KMS-11 (cell line): Measurements from ENCODE around the gene EDN3.

Experiments used
- H2AFZ ChIP-seq: fragments of 200-600 bp; sonication (generic); 2 replicates; pipeline ENCODE4 v1.6.1; 2016; ENCODE audit warnings: antibody characterized with exemption, mixed run types, low read depth
- H3K27ac ChIP-seq: fragments of 200-600 bp; sonication (generic); 2 replicates; pipeline ENCODE4 v1.6.1; 2016; ENCODE audit warnings: mild to moderate bottlenecking, mixed run types
- H3K27me3 ChIP-seq: fragments of 200-600 bp; sonication (generic); 2 replicates; pipeline ENCODE4 v1.6.1; 2017; ENCODE audit warnings: mild to moderate bottlenecking, low read depth, mixed run types, moderate library complexity; ENCODE audit not compliant: insufficient read depth
- H3K36me3 ChIP-seq: fragments of 200-600 bp; sonication (generic); 2 replicates; pipeline ENCODE4 v1.6.1; 2017; ENCODE audit warnings: mild to moderate bottlenecking, mixed run types; ENCODE audit not compliant: insufficient read depth
- H3K4me1 ChIP-seq: fragments of 200-600 bp; sonication (generic); 2 replicates; pipeline ENCODE4 v1.6.1; 2016; ENCODE audit warnings: mild to moderate bottlenecking, low read depth, mixed run types; ENCODE audit not compliant: poor library complexity, severe bottlenecking
- H3K4me2 ChIP-seq: fragments of 200-600 bp; sonication (generic); 2 replicates; pipeline ENCODE4 v1.7.0; 2016; ENCODE audit warnings: mild to moderate bottlenecking, mixed run types
- H3K4me3 ChIP-seq: fragments of 200-600 bp; sonication (generic); IDR thresholded peaks from 2 replicates; pipeline ENCODE4 v1.6.1; 2017; ENCODE audit warnings: low read depth, low read length, mixed read lengths; ENCODE audit not compliant: insufficient read depth
- H3K79me2 ChIP-seq: fragments of 200-600 bp; sonication (generic); 2 replicates; pipeline ENCODE4 v1.6.1; 2016; ENCODE audit warnings: low read depth, mixed run types; ENCODE audit not compliant: insufficient read depth
- H3K9ac ChIP-seq: fragments of 200-600 bp; sonication (generic); 2 replicates; pipeline ENCODE4 v1.6.1; 2016; ENCODE audit warnings: mild to moderate bottlenecking, mixed run types
- H4K20me1 ChIP-seq: fragments of 200-600 bp; sonication (generic); 2 replicates; pipeline ENCODE4 v1.6.1; 2016; ENCODE audit warnings: mild to moderate bottlenecking, mixed run types; ENCODE audit not compliant: insufficient read depth
- TF ChIP-seq, protein P1 (sequence below): fragments of 200-600 bp; sonication (generic); conservative IDR thresholded peaks from 2 replicates; pipeline ENCODE4 v1.6.1; 2017; ENCODE audit warnings: low read depth, mild to moderate bottlenecking, antibody characterized with exemption, low read length, moderate library complexity, mixed read lengths

Gene EDN3

DNA sequence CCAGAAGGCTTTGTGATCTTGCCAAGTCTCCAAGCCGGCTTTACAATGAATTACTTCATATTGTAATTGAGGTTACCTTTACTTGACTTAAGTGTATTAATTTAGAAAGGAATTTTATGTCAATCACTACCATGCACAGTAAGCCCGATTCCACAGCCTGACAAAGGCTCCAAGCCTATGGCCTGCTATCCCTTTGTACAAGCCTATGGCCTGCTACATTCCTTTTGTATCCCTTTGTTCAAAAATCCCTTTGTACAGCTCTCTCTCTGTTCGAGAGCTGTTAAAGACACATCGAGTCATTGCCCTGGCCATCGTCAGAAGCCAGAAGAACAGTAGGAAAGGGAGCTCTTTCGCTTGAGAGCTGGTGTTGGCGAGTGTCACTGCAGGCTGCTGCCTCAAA lies 2.7 kb upstream of the EDN3 start:
- Histone ChIP-seq H4K20me1 (no peaks in the 10 kb centered on the region), H3K4me2 (no peak overlapping the region), H2AFZ (no peak overlapping the region), H3K79me2 (no peaks in the 10 kb centered on the region), H3K36me3 (no peaks in the 10 kb centered on the region), H3K27me3 (peaks cover 20% of the 10 kb centered on the region; the same call in 1 of the 2 replicates), H3K27ac (no peak overlapping the region), H3K4me1 (no peaks in the 10 kb centered on the region), H3K4me3 (no peak overlapping the region), H3K9ac (no peak overlapping the region)
- TF ChIP-seq, protein P1, sequence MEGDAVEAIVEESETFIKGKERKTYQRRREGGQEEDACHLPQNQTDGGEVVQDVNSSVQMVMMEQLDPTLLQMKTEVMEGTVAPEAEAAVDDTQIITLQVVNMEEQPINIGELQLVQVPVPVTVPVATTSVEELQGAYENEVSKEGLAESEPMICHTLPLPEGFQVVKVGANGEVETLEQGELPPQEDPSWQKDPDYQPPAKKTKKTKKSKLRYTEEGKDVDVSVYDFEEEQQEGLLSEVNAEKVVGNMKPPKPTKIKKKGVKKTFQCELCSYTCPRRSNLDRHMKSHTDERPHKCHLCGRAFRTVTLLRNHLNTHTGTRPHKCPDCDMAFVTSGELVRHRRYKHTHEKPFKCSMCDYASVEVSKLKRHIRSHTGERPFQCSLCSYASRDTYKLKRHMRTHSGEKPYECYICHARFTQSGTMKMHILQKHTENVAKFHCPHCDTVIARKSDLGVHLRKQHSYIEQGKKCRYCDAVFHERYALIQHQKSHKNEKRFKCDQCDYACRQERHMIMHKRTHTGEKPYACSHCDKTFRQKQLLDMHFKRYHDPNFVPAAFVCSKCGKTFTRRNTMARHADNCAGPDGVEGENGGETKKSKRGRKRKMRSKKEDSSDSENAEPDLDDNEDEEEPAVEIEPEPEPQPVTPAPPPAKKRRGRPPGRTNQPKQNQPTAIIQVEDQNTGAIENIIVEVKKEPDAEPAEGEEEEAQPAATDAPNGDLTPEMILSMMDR = no peak

DNA sequence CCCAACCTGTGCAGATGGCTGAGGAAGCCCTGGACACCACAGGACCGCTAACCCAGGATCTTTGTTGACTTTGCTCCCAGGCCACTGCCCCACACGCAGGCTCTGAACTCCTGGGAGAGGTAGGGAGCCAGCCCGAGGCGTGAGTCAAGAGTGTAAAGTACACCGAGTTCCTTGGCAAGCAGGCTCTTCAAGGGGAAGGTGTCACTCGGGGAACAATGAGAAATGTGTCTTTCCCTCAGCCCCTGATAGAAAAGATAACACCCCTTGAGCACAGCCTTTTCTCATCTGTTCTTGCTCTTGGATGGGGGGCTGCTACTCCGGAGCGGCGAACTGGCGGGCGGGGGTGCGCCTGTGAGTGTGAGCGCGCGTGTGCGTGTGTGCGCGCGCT lies 472 bp upstream of the EDN3 start:
- peaks cover 23% of the 10 kb centered on the region; the same call in 1 of the 2 replicates for H3K27me3 ChIP-seq
- no peak overlapping the region for H2AFZ ChIP-seq
- H3K4me1 ChIP-seq = no peaks in the 10 kb centered on the region
- H3K4me2 ChIP-seq = no peak overlapping the region
- H3K36me3 ChIP-seq = no peaks in the 10 kb centered on the region
- TF ChIP-seq, protein P1 = no peak
- H3K27ac ChIP-seq = no peak overlapping the region
- H3K79me2 ChIP-seq = no peaks in the 10 kb centered on the region
- H3K9ac ChIP-seq = no peak overlapping the region
- no peaks in the 10 kb centered on the region for H4K20me1 ChIP-seq
- no peak overlapping the region for H3K4me3 ChIP-seq

DNA sequence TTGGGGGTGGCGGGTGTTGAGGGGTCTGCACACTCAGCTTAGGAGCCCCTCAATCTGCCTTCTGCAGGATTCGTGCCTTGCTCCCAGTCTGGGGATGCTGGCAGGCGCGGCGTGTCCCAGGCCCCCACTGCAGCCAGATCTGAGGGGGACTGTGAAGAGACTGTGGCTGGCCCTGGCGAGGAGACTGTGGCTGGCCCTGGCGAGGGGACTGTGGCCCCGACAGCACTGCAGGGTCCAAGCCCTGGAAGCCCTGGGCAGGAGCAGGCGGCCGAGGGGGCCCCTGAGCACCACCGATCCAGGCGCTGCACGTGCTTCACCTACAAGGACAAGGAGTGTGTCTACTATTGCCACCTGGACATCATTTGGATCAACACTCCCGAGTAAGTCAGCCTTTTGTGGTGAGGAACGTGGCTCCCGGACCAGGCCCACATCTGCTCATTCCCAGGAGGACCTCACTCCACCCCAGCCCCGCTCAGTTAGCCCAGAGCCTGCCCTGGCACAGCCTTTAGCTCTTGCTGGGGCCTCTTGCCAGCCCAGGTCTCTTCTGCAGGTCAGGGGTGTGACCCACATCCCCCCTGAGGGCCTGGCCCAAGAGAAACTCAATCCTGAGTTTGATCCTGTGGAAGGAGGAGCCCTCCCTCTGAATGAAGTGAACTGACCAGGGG lies 1.1 kb downstream of the EDN3 start:
- no peak overlapping the region for H3K9ac ChIP-seq
- H3K79me2 ChIP-seq = no peaks in the 10 kb centered on the region
- H4K20me1 ChIP-seq = no peaks in the 10 kb centered on the region
- no peak overlapping the region for H3K4me3 ChIP-seq
- no peak overlapping the region for H3K4me2 ChIP-seq
- no peak overlapping the region for H3K27ac ChIP-seq
- H3K36me3 ChIP-seq = no peaks in the 10 kb centered on the region
- no peak overlapping the region for H2AFZ ChIP-seq
- no peaks in the 10 kb centered on the region for H3K4me1 ChIP-seq
- TF ChIP-seq, protein P1 = no peak
- H3K27me3 ChIP-seq = peaks cover 20% of the 10 kb centered on the region; the same call in 1 of the 2 replicates

DNA sequence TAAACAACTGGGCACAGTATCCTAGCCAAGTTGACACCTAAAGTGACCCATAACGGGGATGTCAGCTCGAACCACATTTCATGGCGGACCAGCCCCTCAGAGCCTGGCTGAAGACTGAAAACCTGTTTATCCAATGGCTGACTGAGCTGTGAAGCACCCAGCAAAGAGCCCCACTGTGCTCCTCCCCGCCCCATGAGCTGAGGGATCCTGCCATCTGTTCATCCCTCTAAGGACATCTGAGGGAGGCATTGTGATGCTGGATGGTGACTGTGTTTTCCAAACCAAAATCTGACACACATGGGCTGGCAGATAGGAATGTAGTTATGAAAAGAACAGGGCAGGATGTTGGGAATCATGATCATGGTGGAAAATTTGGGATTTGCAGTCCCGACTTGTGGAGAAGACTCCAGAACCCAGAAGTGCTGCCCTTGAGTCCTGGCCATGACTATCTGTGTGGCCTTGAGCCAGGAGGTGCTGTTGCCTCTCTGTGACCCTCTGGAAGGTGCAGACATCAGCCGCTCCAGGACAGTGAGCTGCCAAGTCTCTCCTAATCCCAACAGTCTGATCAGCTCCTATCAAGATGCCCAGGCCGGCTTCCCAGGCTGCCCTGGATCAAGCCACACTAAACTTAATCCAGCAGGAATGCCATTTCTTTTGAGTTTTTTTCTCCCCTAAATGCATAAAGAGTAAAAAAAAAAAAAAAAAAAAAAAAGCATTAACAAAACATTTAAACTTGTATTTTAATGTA lies 5.7 kb downstream of the EDN3 start:
- Histone ChIP-seq H3K36me3 (no peaks in the 10 kb centered on the region), H3K27me3 (peaks cover 10% of the 10 kb centered on the region; the same call in 1 of the 2 replicates), H4K20me1 (no peaks in the 10 kb centered on the region), H3K27ac (no peak overlapping the region), H3K9ac (no peak overlapping the region), H3K4me2 (no peak overlapping the region), H2AFZ (no peak overlapping the region), H3K4me3 (no peak overlapping the region), H3K79me2 (no peaks in the 10 kb centered on the region), H3K4me1 (no peaks in the 10 kb centered on the region)
- TF ChIP-seq, protein P1 = no peak
